GM21360 (cell line): ENCODE measurements around the gene NFATC3.
"Not testable (repeated sequence)": the region's sequence is repeated elsewhere in the genome, so short reads cannot be mapped to it uniquely, and the experiment has no call there.

ENCODE experiments used
- ATAC-seq: cut with Tn5 transposase; IDR thresholded peaks from one replicate; pipeline ENCODE4 v1.9.1; 2021; ENCODE audit warnings: mild to moderate bottlenecking, moderate library complexity; ENCODE audit not compliant: unreplicated experiment

Gene NFATC3

GRCh38 chr16:68115851-68116250 is 30.7 kb downstream of the NFATC3 start:
- ATAC-seq: no peak

- ATAC-seq: no peak
Measured at GRCh38 chr16:68116256-68116867, 31.2 kb downstream of the NFATC3 start.

- no peak for ATAC-seq
Measured at GRCh38 chr16:68117884-68118283, 32.7 kb downstream of the NFATC3 start.

- ATAC-seq: not testable (repeated sequence)
Measured at GRCh38 chr16:68118954-68119353, 33.8 kb downstream of the NFATC3 start.

GRCh38 chr16:68120496-68120895 is 35.3 kb downstream of the NFATC3 start:
- ATAC-seq: not testable (repeated sequence)

- ATAC-seq: no peak
Measured at GRCh38 chr16:68126395-68126794, 41.2 kb downstream of the NFATC3 start.

- ATAC-seq: no peak
Measured at GRCh38 chr16:68128577-68129305, 43.6 kb downstream of the NFATC3 start.

- ATAC-seq: no peak
Measured at GRCh38 chr16:68130520-68130919, 45.4 kb downstream of the NFATC3 start.

- no peak for ATAC-seq
Measured at GRCh38 chr16:68131813-68132706, 46.9 kb downstream of the NFATC3 start.

- ATAC-seq: not testable (repeated sequence)
Measured at GRCh38 chr16:68133000-68133399, 47.8 kb downstream of the NFATC3 start.

GRCh38 chr16:68134644-68135043 is 49.5 kb downstream of the NFATC3 start:
- no peak for ATAC-seq

- no peak for ATAC-seq
Measured at GRCh38 chr16:68136515-68136914, 51.3 kb downstream of the NFATC3 start.

GRCh38 chr16:68144008-68144407 is 58.8 kb downstream of the NFATC3 start:
- no peak for ATAC-seq

- ATAC-seq: no peak
Measured at GRCh38 chr16:68146585-68146984, 61.4 kb downstream of the NFATC3 start.

- ATAC-seq: no peak
Measured at GRCh38 chr16:68147444-68147843, 62.3 kb downstream of the NFATC3 start.

GRCh38 chr16:68149596-68149995 is 64.4 kb downstream of the NFATC3 start:
- ATAC-seq: no peak

GRCh38 chr16:68155425-68155824 is 70.3 kb downstream of the NFATC3 start:
- no peak for ATAC-seq

GRCh38 chr16:68162413-68162812 is 77.2 kb downstream of the NFATC3 start:
- no peak for ATAC-seq

GRCh38 chr16:68163275-68163674 is 78.1 kb downstream of the NFATC3 start:
- not testable (repeated sequence) for ATAC-seq

- ATAC-seq: no peak
Measured at GRCh38 chr16:68166264-68166663, 81.1 kb downstream of the NFATC3 start.

- ATAC-seq: no peak
Measured at GRCh38 chr16:68179196-68179795, 94.1 kb downstream of the NFATC3 start.
